H1 (cell line): Measurements from ENCODE around the gene DHRS3. TPM values are rescaled to one million over a fixed set of nuclear protein-coding genes. Genes with fewer than 3 reads are reported as not detected.

Experiments
- EGR1 ChIP-seq: IDR thresholded peaks from 2 replicates; pipeline ENCODE4 v1.6.1; 2011; ENCODE audit warnings: low read depth, low read length, borderline replicate concordance
- EP300 ChIP-seq, 2 experiments: IDR thresholded peaks; 1 replicate in 1 of 2; 2 replicates in 1 of 2; pipeline ENCODE4 v1.6.1; 2011 to 2012; ENCODE audit warnings: low read depth in 2 of 2, low read length in 2 of 2, mild to moderate bottlenecking in 2 of 2, borderline replicate concordance in 1 of 2, inconsistent platforms in 1 of 2, moderate library complexity in 1 of 2
- KDM4A ChIP-seq: IDR thresholded peaks from one replicate; pipeline ENCODE4 v1.7.1; 2012; ENCODE audit warnings: low read depth, mild to moderate bottlenecking, moderate library complexity, low read length, inconsistent platforms; ENCODE audit not compliant: severe bottlenecking
- PHF8 ChIP-seq: fragments of 200-600 bp; sonication (generic); conservative IDR thresholded peaks from 2 replicates; pipeline ENCODE4 v1.7.1; 2012; ENCODE audit warnings: low read depth, mild to moderate bottlenecking, inconsistent platforms, low read length, moderate library complexity
- SAP30 ChIP-seq: fragments of 300-600 bp; sonication (generic); IDR thresholded peaks from 2 replicates; pipeline ENCODE4 v1.7.1; 2012; ENCODE audit warnings: low read length, moderate library complexity, mild to moderate bottlenecking, inconsistent platforms; ENCODE audit not compliant: insufficient read depth, insufficient replicate concordance
- SIN3A ChIP-seq, 2 experiments: IDR thresholded peaks in 1 of 2; conservative IDR thresholded peaks in 1 of 2; 2 replicates each; pipeline ENCODE4 v1.6.1; 2011 to 2012; ENCODE audit warnings: low read length in 2 of 2, improper control_type of control experiment in 1 of 2, low read depth in 1 of 2, mild to moderate bottlenecking in 1 of 2
- SP1 ChIP-seq: IDR thresholded peaks from 2 replicates; pipeline ENCODE4 v1.6.1; 2011; ENCODE audit warnings: low read depth, low read length
- SUZ12 ChIP-seq: fragments of 200-600 bp; sonication (generic); IDR thresholded peaks from 2 replicates; pipeline ENCODE4 v1.6.1; 2012; ENCODE audit warnings: mild to moderate bottlenecking, inconsistent platforms, low read length, moderate library complexity, mixed read lengths
- TCF12 ChIP-seq: IDR thresholded peaks from 2 replicates; pipeline ENCODE4 v1.6.1; 2011; ENCODE audit warnings: low read depth, mild to moderate bottlenecking, low read length
- YY1 ChIP-seq: IDR thresholded peaks from 2 replicates; pipeline ENCODE4 v1.6.1; 2011; ENCODE audit warnings: low read depth, mild to moderate bottlenecking, low read length
- polyA plus RNA-seq, 7 experiments: library from polyadenylated mRNA; depleted of rRNA in 3 of 7; stranded (reverse) in 5 of 7; unstranded in 2 of 7; fragments of >200 nt in 5 of 7; fragments of 200-250 nt in 2 of 7; gene quantifications; 1 replicate in 5 of 7; 2 replicates in 1 of 7; 4 replicates in 1 of 7; pipeline versions ENCODE4 v1.2.1 to v1.2.3, GENCODE V29; 2011 to 2013; ENCODE audit warnings: missing spikeins in 2 of 7, mixed read lengths in 2 of 7
- total RNA-seq: library from RNA; stranded (reverse); fragmentation: NEBNext Ultra II Directional; extraction: Animal tissue kit (Norgen Biotek cat#: 25700); gene quantifications from 2 replicates; pipeline ENCODE4 v1.2.1, GENCODE V29; 2021
- TF ChIP-seq, protein P1 (sequence below): IDR thresholded peaks from 2 replicates; pipeline ENCODE4 v1.6.1; 2012; ENCODE audit warnings: inconsistent platforms

Gene DHRS3
- total and polyA plus RNA-seq, 2 of the 8 experiments (the other 6 are each of a cell fraction or from before 2014, with no cell fraction given): 32.5 to 36.4 TPM

DNA sequence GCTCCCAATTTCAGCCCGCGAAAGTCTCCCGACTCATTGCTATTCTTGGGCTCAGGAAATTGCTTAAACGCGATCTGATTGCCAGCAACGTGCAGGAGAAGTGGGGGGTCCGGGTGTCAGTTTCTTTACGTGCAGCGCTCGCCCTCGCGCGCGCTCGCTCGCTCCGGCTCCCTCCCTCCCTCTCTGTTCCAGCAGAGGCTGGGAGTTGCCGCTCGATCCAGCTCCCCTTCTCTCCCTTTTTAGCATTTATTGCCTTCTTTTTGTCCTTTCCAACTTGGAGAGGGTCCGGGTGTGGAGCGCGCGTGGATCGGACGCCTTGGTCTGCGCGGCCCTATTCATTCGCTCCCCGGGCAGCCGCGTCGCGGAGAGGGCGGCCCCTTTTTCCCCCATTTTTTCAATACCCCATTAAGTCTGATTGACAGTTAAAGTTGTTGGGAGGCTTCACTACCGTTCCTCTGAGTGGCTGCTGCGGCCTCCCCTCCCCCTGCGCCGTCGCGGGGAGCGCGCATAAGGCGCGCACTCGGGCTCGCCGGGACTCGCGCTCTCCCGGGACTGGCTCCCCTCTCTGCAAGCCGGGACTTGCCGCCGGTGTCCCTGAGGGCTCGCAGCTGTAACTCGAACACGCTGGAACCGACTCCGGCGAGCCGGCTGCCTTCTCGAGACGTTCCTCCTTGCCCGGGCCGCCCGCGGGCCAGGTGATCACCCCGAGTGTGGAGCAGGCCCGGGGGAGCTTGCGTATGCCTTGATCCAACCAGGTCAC, at the start of gene DHRS3 (continued):
- TF ChIP-seq PHF8 (0 out of 2 replicates have a peak, but pooled peaks have one; percentile 19), SP1 (0 out of 2 replicates have a peak, but pooled peaks have one; percentile 43), YY1 (no peak), EP300 (IDR thresholded peaks at IDR 0.05; ENCODE audit: borderline replicate concordance in 1 of 2, low read depth in 2 of 2, low read length in 2 of 2) (0 out of 3 replicates have a peak, but pooled peaks of 1 of the 2 experiments have one; percentile 2), KDM4A (peak; percentile 87), SAP30 (peak; percentile 92), EGR1 (peak; percentile 80; the same call in 1 of the 2 replicates), SIN3A (conservative IDR thresholded peaks at IDR 0.05 in 1 of 2, IDR thresholded peaks at IDR 0.05 in 1 of 2; ENCODE audit: low read depth in 1 of 2, low read length in 2 of 2) (peak; percentile 92 to 94; a peak in 3 of 4 replicates), TCF12 (0 out of 2 replicates have a peak, but pooled peaks have one; percentile 13), SUZ12 (peak; percentile 37; the same call in 1 of the 2 replicates)
- TF ChIP-seq, protein P1, sequence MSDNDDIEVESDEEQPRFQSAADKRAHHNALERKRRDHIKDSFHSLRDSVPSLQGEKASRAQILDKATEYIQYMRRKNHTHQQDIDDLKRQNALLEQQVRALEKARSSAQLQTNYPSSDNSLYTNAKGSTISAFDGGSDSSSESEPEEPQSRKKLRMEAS: peak; percentile 71
